OCI-LY7 (cell line): Measurements from ENCODE around the gene DTWD1. TPM values are rescaled to one million over a fixed set of nuclear protein-coding genes. Genes with fewer than 3 reads are reported as not detected.

Experiments
- BruUV-seq: library from RNA; stranded (reverse); fragments of 400-500 nt; replicated peaks from 2 replicates; lab custom pipeline; 2021; lab: Mats Ljungman, UMichigan
- CTCF ChIA-PET: fragments of 300-600 bp; sonication (Branson Sonifier 250); formaldehyde crosslinking; loops from one replicate; lab custom pipeline; 2022; ENCODE audit warnings: antibody characterized with exemption; ENCODE audit not compliant: unreplicated experiment; lab: Charles Lee
- POLR2A ChIA-PET: fragments of 300-600 bp; sonication (Branson Sonifier 250); formaldehyde crosslinking; loops from one replicate; lab custom pipeline; 2022; ENCODE audit warnings: antibody characterized with exemption; lab: Charles Lee
- DNase-seq: peaks from one replicate; pipeline ENCODE4 v3.0.0-alpha.2; 2015; ENCODE audit warnings: low spot score
- H2AFZ ChIP-seq: fragments of 200-600 bp; sonication (generic), shearing (Covaris generic); 2 replicates; pipeline ENCODE4 v1.6.1; 2014; ENCODE audit warnings: mild to moderate bottlenecking, antibody characterized with exemption, low read length, moderate library complexity
- H3K27ac ChIP-seq: fragments of 200-600 bp; sonication (generic); 2 replicates; pipeline ENCODE4 v1.5.1; 2014; ENCODE audit warnings: mixed run types, low read depth, mild to moderate bottlenecking, moderate library complexity, low read length, inconsistent platforms; ENCODE audit not compliant: poor library complexity, severe bottlenecking
- H3K36me3 ChIP-seq: fragments of 200-600 bp; sonication (generic); 2 replicates; pipeline ENCODE4 v1.6.1; 2014; ENCODE audit warnings: mild to moderate bottlenecking, antibody characterized with exemption, low read length, moderate library complexity, mixed read lengths; ENCODE audit not compliant: insufficient read depth
- H3K4me1 ChIP-seq: fragments of 200-600 bp; sonication (generic); 2 replicates; pipeline ENCODE4 v1.5.1; 2014; ENCODE audit warnings: mild to moderate bottlenecking, low read length; ENCODE audit not compliant: insufficient read depth, poor library complexity, severe bottlenecking
- H3K4me2 ChIP-seq: fragments of 200-600 bp; sonication (generic); 2 replicates; pipeline ENCODE4 v1.6.1; 2014; ENCODE audit warnings: mild to moderate bottlenecking, low read length
- H3K4me3 ChIP-seq: fragments of 200-600 bp; sonication (generic); 2 replicates; pipeline ENCODE4 v1.5.1; 2014; ENCODE audit warnings: mild to moderate bottlenecking, low read depth, low read length; ENCODE audit not compliant: poor library complexity, severe bottlenecking
- H3K79me2 ChIP-seq: fragments of 200-600 bp; sonication (generic); 2 replicates; pipeline ENCODE4 v1.6.1; 2016; ENCODE audit warnings: low read depth, mild to moderate bottlenecking, low read length, moderate library complexity, mixed read lengths; ENCODE audit not compliant: insufficient read depth
- H3K9me2 ChIP-seq: fragments of 200-600 bp; sonication (generic); 2 replicates; pipeline ENCODE4 v1.6.1; 2016; ENCODE audit warnings: mild to moderate bottlenecking, low read length, mixed read lengths; ENCODE audit not compliant: insufficient read depth
- H3K9me3 ChIP-seq: fragments of 200-600 bp; sonication (generic); 2 replicates; pipeline ENCODE4 v1.6.1; 2014; ENCODE audit warnings: mild to moderate bottlenecking, mixed run types, low read length, mixed read lengths
- H4K20me1 ChIP-seq: fragments of 200-600 bp; sonication (generic); 2 replicates; pipeline ENCODE4 v1.6.1; 2014; ENCODE audit warnings: mild to moderate bottlenecking, antibody characterized with exemption, low read length, moderate library complexity, mixed read lengths; ENCODE audit not compliant: insufficient read depth
- EZH2phosphoT487 ChIP-seq: fragments of 200-600 bp; sonication (generic); IDR thresholded peaks from 2 replicates; pipeline ENCODE4 v1.6.1; 2018; ENCODE audit warnings: low read depth, borderline replicate concordance, mild to moderate bottlenecking, mixed run types, antibody characterized with exemption, low read length, moderate library complexity, mixed read lengths
- intact Hi-C: fragments of 100-400 bp; cut with micrococcal nuclease; formaldehyde crosslinking; loops from one replicate; pipeline ENCODE4 v1.10.0; 2022; ENCODE audit not compliant: unreplicated experiment
- total RNA-seq, 2 experiments: library from RNA; depleted of rRNA in 1 of 2; stranded (reverse); fragments of >200 nt in 1 of 2; shearing (Covaris generic) in 1 of 2; gene quantifications; 2 replicates each; pipeline ENCODE4 v1.2.3, GENCODE V29; 2014 to 2022
- TF ChIP-seq, protein P1 (sequence below): fragments of 200-600 bp; sonication (generic); conservative IDR thresholded peaks from 2 replicates; pipeline ENCODE4 v1.5.1; 2014; ENCODE audit warnings: mild to moderate bottlenecking, antibody characterized with exemption, low read length, moderate library complexity, mixed read lengths

The DTWD1 gene
- total RNA-seq, 2 experiments from 2014 or later = 9.4 to 19.2 TPM

DNA sequence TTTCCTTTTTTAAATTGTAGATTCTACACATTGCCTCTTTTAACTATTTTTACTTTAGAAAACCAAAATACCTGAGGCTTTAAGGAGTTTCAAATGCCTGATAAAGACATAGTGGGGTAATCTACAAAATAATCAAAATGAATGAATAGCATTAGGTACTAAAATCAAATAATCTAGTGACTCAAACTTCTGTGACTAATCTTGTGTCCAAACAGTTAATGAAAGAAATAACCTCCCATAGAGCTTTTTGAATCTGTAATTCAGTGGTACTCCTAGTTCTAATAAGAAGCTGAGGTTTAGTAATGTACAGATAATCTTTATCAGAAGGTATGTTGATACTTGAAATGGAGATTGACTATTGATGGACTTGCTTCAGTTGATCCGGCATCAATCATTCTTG lies 53.0 kb downstream of the DTWD1 start:
- no peak overlapping the region for H2AFZ ChIP-seq
- CTCF ChIA-PET = no interaction called here
- intact Hi-C loops = no loop called here

DNA sequence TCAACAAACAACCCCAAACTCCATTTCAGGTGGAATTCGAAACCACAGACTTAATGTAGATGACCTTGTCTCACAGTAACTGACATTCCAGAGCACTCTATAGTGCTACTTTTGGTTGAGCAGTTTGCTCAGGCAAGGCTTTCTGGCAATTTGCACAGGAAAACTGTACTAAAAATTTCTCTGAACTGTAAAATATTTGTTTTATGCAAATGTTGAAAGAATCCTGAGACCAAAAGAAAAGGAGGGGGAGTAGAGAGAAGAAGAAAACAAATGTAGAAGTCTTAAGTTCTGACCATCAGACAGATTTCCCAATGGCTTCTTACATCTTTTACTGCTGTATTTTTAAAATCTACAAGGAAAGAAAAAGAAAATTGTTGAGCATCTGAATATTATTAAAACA lies 53.5 kb downstream of the DTWD1 start:
- Histone ChIP-seq H3K79me2 (no peaks in the 10 kb centered on the region), H3K4me1 (no peaks in the 10 kb centered on the region), H3K4me3 (no peak overlapping the region), H3K9me2 (no peaks in the 10 kb centered on the region; the same call in 1 of the 2 replicates), H2AFZ (no peak overlapping the region), H4K20me1 (no peaks in the 10 kb centered on the region), H3K36me3 (no peaks in the 10 kb centered on the region), H3K27ac (no peak overlapping the region), H3K4me2 (no peak overlapping the region), H3K9me3 (no peaks in the 10 kb centered on the region)
- CTCF ChIA-PET = no interaction called here
- POLR2A ChIA-PET = no interaction called here
- TF ChIP-seq, protein P1, sequence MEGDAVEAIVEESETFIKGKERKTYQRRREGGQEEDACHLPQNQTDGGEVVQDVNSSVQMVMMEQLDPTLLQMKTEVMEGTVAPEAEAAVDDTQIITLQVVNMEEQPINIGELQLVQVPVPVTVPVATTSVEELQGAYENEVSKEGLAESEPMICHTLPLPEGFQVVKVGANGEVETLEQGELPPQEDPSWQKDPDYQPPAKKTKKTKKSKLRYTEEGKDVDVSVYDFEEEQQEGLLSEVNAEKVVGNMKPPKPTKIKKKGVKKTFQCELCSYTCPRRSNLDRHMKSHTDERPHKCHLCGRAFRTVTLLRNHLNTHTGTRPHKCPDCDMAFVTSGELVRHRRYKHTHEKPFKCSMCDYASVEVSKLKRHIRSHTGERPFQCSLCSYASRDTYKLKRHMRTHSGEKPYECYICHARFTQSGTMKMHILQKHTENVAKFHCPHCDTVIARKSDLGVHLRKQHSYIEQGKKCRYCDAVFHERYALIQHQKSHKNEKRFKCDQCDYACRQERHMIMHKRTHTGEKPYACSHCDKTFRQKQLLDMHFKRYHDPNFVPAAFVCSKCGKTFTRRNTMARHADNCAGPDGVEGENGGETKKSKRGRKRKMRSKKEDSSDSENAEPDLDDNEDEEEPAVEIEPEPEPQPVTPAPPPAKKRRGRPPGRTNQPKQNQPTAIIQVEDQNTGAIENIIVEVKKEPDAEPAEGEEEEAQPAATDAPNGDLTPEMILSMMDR = no peak
- TF ChIP-seq EZH2phosphoT487 = no peak
- no TSS peak for BruUV-seq
- no peak for DNase-seq
- intact Hi-C loops = no loop called here

More for the DNA sequence above, 53.0 kb downstream of the DTWD1 start:
- no peaks in the 10 kb centered on the region for H3K79me2 ChIP-seq
- TF ChIP-seq EZH2phosphoT487 = no peak
- TF ChIP-seq, protein P1 = no peak
- H4K20me1 ChIP-seq = no peaks in the 10 kb centered on the region
- H3K9me2 ChIP-seq = no peaks in the 10 kb centered on the region; the same call in 1 of the 2 replicates
- H3K4me2 ChIP-seq = no peak overlapping the region
- H3K27ac ChIP-seq = no peak overlapping the region
- no peaks in the 10 kb centered on the region for H3K36me3 ChIP-seq
- POLR2A ChIA-PET = no interaction called here
- BruUV-seq = no TSS peak
- no peaks in the 10 kb centered on the region for H3K9me3 ChIP-seq
- DNase-seq = no peak
- H3K4me3 ChIP-seq = no peak overlapping the region
- H3K4me1 ChIP-seq = no peaks in the 10 kb centered on the region

- no peak for DNase-seq
- no peaks in the 10 kb centered on the region for H3K36me3 ChIP-seq
- no peak overlapping the region for H3K4me3 ChIP-seq
- TF ChIP-seq EZH2phosphoT487 = no peak
- TF ChIP-seq, protein P1 = no peak
- no peak overlapping the region for H3K4me2 ChIP-seq
- no peaks in the 10 kb centered on the region for H3K79me2 ChIP-seq
- intact Hi-C loops = no loop called here
- no peak overlapping the region for H3K27ac ChIP-seq
- no peaks in the 10 kb centered on the region for H4K20me1 ChIP-seq
- no peaks in the 10 kb centered on the region for H3K4me1 ChIP-seq
- BruUV-seq = no TSS peak
- POLR2A ChIA-PET = no interaction called here
- H3K9me3 ChIP-seq = no peaks in the 10 kb centered on the region
- no peaks in the 10 kb centered on the region; the same call in 1 of the 2 replicates for H3K9me2 ChIP-seq
- H2AFZ ChIP-seq = no peak overlapping the region
- CTCF ChIA-PET = no interaction called here
Measured at GRCh38 chr15:49675041-49675440, 54.2 kb downstream of the DTWD1 start.
